ENCODE results near the gene ALB.
"Not testable (repeated sequence)": the region's sequence is repeated elsewhere in the genome, so short reads cannot be mapped to it uniquely, and the experiment has no call there.

ALB gene

DNA sequence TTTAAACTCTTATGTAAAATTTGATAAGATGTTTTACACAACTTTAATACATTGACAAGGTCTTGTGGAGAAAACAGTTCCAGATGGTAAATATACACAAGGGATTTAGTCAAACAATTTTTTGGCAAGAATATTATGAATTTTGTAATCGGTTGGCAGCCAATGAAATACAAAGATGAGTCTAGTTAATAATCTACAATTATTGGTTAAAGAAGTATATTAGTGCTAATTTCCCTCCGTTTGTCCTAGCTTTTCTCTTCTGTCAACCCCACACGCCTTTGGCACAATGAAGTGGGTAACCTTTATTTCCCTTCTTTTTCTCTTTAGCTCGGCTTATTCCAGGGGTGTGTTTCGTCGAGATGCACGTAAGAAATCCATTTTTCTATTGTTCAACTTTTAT, at the start of gene ALB:
Gene ALB, plus strand, starts transcription at position 246 of the 400 bp plus-strand sequence. Its CDS starts 41 bp downstream, at position 287.
- no peak for DNase-seq

DNA sequence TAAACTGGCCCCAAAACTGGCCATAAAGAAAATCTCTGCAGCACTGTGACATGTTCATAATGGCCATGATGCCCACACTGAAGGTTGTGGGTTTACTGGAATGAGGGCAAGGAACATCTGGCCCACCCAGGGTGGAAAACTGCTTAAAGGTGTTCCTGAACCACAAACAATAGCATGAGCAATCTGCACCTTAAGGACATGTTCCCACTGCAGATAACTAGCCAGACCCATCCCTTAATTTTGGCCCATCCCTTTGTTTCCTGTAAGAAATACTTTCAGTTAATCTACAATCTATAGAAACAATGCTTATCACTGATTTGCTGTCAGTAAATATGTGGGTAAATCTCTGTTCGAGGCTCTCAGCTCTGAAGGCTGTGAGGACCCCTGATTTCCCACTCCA, 46.9 kb upstream of the ALB start:
- DNase-seq: not testable (repeated sequence)

DNA sequence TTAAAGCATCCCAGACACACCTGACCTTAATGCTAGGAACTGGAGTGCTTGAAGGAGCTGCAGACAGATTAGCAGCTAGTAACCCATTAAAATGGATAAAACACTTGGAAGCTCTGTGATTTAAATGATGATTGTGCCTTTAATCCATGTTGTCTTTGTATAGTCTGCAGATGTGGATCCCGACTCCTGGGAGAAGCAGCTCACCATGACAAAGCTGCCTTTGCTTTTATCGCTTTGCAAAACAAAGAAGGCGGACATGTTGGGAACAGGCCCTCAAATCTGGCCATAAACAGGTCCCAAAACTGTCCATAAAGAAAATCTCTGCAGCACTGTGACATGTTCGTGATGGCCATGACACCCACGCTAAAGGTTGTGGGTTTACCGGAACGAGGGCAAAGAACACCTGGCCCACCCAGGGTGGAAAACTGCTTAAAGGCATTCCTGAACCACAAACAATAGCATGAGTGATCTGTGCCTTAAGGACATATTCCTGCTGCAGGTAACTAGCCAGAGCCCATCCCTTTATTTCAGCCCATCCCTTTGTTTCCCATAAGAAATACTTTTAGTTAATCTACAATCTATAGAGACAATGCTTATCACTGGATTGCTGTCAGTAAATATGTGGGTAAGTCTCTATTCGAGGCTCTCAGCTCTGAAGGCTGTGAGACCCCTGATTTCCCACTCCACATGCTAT, 34.4 kb upstream of the ALB start:
- not testable (repeated sequence) for DNase-seq

- no peak for DNase-seq
Observed at GRCh38 chr4:73375328-73375741, 28.8 kb upstream of the ALB start.

DNA sequence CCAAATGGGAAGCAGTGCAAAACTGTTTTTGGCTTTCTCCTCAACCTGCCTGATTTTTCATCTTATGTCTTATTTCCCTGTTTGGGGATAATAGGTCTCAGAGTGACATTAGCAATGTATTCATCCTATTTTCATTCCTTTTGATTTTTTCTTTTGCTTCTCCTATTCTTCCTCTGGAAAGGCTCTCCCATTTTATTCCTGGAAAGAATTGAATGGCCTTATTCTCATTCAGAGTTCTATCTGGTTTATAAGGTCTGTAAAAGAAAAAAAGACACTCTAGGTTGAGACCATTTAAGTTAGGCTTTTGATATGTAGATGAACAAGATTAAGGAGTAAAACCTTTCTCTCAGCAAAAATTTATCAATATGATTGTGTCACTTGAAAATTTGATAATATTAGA, 27.8 kb upstream of the ALB start:
- no peak for DNase-seq

GRCh38 chr4:73376976-73377375, 27.1 kb upstream of the ALB start:
- DNase-seq: no peak

GRCh38 chr4:73378887-73379286, 25.2 kb upstream of the ALB start:
- no peak for DNase-seq

GRCh38 chr4:73379946-73380345, 24.1 kb upstream of the ALB start:
- DNase-seq: no peak

DNA sequence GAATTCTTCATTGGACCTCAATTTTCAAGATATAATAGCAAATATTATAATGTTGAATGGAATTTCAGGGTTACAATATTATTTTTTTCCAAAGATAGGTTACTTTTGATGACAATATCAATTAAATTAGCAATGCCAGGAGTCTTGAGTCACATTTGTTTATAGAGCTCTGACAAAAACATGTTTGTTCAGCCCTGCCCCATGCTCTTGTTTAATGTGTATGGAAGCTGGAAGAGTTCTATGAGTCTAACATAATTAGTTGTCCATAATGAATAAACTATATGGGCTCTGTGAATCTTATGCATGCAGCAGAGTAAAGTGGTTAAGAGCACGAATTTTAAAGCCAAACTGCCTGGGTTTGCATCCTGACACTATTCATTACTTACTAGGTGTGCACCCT, 22.9 kb upstream of the ALB start:
- no peak for DNase-seq

- no peak for DNase-seq
Observed at GRCh38 chr4:73383452-73383851, 20.6 kb upstream of the ALB start.

DNA sequence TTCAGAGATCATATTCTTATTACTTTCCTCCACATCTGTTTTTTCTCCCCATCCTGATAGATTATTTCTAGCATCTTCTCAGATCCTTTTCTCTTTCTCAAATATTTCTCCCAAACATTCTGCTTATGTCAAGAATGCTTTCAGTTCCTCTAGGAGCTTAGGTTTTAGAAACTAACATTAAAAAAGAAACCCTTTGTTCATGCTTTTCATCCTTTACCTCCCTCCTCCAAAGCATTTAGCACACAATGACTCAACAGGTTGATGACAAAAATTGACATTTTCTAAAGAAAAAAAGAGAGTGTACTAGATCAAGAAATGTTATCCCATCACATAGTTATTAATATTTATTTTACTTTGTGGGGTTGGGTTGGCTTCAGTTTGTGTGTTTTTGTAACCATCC, 16.5 kb upstream of the ALB start:
- no peak for DNase-seq

- no peak for DNase-seq
Observed at GRCh38 chr4:73388887-73389286, 15.2 kb upstream of the ALB start.

DNA sequence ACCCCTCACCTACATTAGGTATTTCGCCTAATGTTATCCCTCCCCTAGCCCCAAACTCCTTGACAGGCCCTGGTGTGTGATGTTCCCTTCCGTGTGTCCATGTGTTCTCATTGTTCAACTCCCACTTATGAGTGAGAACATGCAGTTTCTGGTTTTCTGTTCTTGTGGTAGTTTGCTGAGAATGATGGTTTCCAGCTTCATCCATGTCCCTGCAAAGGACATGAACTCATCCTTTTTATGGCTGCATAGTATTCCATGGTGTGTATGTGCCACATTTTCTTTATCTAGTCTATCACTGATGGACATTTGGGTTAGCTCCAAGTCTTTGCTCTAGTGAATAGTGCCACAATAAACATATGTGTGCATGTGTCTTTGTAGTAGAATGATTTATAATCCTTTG, 14.4 kb upstream of the ALB start:
- not testable (repeated sequence) for DNase-seq

- no peak for DNase-seq
Observed at GRCh38 chr4:73391774-73392173, 12.3 kb upstream of the ALB start.

GRCh38 chr4:73392936-73393335, 11.2 kb upstream of the ALB start:
- peak; percentile 2 for DNase-seq

DNA sequence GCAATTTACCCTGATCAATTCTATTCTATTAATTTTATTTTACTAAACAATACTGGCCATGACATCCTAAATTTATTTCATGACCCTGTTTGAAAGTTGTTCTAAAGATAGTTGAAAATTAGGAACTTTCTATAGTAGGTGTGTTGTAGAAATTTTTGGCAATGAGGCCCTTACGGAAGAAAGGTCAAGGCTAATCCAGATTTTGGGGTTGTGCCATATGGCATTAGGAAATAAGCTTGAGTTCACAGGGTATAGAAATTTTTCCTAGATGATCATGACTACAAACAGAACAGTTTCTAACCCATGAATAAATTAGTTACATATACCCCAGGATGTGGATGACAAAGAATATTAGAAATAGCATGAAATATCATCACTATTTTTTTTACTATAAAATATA, 7.8 kb upstream of the ALB start:
- DNase-seq: no peak

GRCh38 chr4:73396993-73397972, 6.8 kb upstream of the ALB start:
- no peak for DNase-seq

DNA sequence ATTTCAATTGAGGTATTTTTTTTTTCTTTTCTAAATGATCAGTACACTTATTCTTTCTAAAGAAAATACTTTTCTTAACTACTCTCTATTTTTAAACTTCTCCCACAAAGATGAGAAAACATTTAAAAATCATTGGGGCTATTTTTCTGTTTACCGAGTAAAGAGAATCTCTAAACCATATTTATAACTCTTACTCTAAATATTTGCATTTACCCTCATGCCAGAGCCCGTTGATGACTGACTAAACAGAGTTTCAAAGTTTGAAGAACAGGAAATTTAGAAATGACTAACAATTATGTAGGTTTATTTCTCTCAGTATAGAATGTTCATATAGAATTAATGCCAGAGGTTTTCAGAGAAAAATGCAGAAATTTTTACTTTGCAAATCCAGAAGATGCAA, 2.7 kb upstream of the ALB start:
- DNase-seq: no peak

DNA sequence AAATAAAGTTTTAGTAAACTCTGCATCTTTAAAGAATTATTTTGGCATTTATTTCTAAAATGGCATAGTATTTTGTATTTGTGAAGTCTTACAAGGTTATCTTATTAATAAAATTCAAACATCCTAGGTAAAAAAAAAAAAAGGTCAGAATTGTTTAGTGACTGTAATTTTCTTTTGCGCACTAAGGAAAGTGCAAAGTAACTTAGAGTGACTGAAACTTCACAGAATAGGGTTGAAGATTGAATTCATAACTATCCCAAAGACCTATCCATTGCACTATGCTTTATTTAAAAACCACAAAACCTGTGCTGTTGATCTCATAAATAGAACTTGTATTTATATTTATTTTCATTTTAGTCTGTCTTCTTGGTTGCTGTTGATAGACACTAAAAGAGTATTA, 370 bp downstream of the ALB start:
- DNase-seq: no peak

DNA sequence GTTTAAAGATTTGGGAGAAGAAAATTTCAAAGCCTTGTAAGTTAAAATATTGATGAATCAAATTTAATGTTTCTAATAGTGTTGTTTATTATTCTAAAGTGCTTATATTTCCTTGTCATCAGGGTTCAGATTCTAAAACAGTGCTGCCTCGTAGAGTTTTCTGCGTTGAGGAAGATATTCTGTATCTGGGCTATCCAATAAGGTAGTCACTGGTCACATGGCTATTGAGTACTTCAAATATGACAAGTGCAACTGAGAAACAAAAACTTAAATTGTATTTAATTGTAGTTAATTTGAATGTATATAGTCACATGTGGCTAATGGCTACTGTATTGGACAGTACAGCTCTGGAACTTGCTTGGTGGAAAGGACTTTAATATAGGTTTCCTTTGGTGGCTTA, 1.1 kb downstream of the ALB start:
- DNase-seq: no peak

- no peak for DNase-seq
Observed at GRCh38 chr4:73406548-73406875, 2.4 kb downstream of the ALB start.

DNA sequence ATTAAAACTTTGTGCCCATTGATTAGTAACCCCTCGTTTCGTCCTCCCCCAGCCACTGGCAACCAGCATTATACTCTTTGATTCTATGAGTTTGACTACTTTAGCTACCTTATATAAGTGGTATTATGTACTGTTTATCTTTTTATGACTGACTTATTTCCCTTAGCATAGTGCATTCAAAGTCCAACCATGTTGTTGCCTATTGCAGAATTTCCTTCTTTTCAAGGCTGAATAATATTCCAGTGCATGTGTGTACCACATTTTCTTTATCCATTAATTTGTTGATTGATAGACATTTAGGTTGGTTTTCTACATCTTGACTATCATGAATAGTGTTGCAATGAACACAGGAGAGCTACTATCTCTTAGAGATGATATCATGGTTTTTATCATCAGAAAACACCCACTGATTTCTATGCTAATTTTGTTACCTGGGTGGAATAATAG, 3.2 kb downstream of the ALB start:
- DNase-seq: no peak

- DNase-seq: no peak
Observed at GRCh38 chr4:73408181-73408867, 4.2 kb downstream of the ALB start.
